WERI-Rb-1 (cell line): ENCODE data around the gene SLC7A5.

Experiments used
- DNase-seq: peaks from one replicate; pipeline ENCODE4 v3.0.0-alpha.2; 2020
- H3K27ac ChIP-seq: fragments of 250-450 bp; sonication (Bioruptor Pico); 2 replicates; pipeline ENCODE4 v1.5.1; 2020; ENCODE audit warnings: mild to moderate bottlenecking, moderate library complexity
- H3K27me3 ChIP-seq: fragments of 250-450 bp; sonication (Bioruptor Pico); 2 replicates; pipeline ENCODE4 v1.5.1; 2021; ENCODE audit warnings: mild to moderate bottlenecking, low read depth, moderate library complexity; ENCODE audit not compliant: insufficient read depth, severe bottlenecking
- H3K36me3 ChIP-seq: fragments of 250-450 bp; sonication (Bioruptor Pico); 2 replicates; pipeline ENCODE4 v1.5.1; 2020; ENCODE audit warnings: mild to moderate bottlenecking, moderate library complexity
- H3K4me3 ChIP-seq: 2 replicates; pipeline ENCODE4 v1.5.1; 2011; ENCODE audit warnings: low read depth, mild to moderate bottlenecking, control low read depth, low read length
- H3K9me3 ChIP-seq: fragments of 250-450 bp; sonication (Bioruptor Pico); 2 replicates; pipeline ENCODE4 v1.5.1; 2021; ENCODE audit warnings: mild to moderate bottlenecking, moderate library complexity; ENCODE audit not compliant: severe bottlenecking
- CTCF ChIP-seq: IDR thresholded peaks from 2 replicates; pipeline ENCODE4 v1.5.1; 2011; ENCODE audit warnings: low read depth, mild to moderate bottlenecking, control low read depth, inconsistent platforms, low read length

The SLC7A5 gene

GRCh38 chr16:87824016-87824990, 45.0 kb downstream of the SLC7A5 start:
- no peaks in the 10 kb centered on the region for H3K36me3 ChIP-seq
- no peak for TF ChIP-seq CTCF
- no peak overlapping the region for H3K4me3 ChIP-seq
- no peaks in the 10 kb centered on the region for H3K27me3 ChIP-seq
- H3K9me3 ChIP-seq, result no peaks in the 10 kb centered on the region
- H3K27ac ChIP-seq, result peak overlapping the region; percentile 91
- peak; percentile 28 for DNase-seq

GRCh38 chr16:87823181-87823929, 46.0 kb downstream of the SLC7A5 start:
- Histone ChIP-seq H3K27me3 (no peaks in the 10 kb centered on the region), H3K36me3 (no peaks in the 10 kb centered on the region), H3K4me3 (peak overlapping the region; percentile 15; the same call in 1 of the 2 replicates), H3K9me3 (no peaks in the 10 kb centered on the region), H3K27ac (peak overlapping the region; percentile 91)
- no peak for TF ChIP-seq CTCF
- peak; percentile 49 for DNase-seq

GRCh38 chr16:87822108-87822970, 47.0 kb downstream of the SLC7A5 start:
- Histone ChIP-seq H3K9me3 (no peaks in the 10 kb centered on the region), H3K27me3 (no peaks in the 10 kb centered on the region), H3K27ac (peak overlapping the region; percentile 91), H3K4me3 (peak overlapping the region; percentile 37), H3K36me3 (no peaks in the 10 kb centered on the region)
- peak; percentile 90 for DNase-seq
- TF ChIP-seq CTCF, result no peak

- H3K9me3 ChIP-seq, result no peaks in the 10 kb centered on the region
- TF ChIP-seq CTCF, result no peak
- no peaks in the 10 kb centered on the region for H3K27me3 ChIP-seq
- no peak for DNase-seq
- peak overlapping the region; percentile 91 for H3K27ac ChIP-seq
- H3K36me3 ChIP-seq, result no peaks in the 10 kb centered on the region
- peak overlapping the region; percentile 37 for H3K4me3 ChIP-seq
Measured at GRCh38 chr16:87821376-87822107, 47.8 kb downstream of the SLC7A5 start.

GRCh38 chr16:87819983-87820382, 49.3 kb downstream of the SLC7A5 start:
- H3K27ac ChIP-seq, result no peak overlapping the region
- no peak overlapping the region for H3K4me3 ChIP-seq
- no peaks in the 10 kb centered on the region for H3K9me3 ChIP-seq
- TF ChIP-seq CTCF, result no peak
- no peak for DNase-seq
- H3K27me3 ChIP-seq, result no peaks in the 10 kb centered on the region
- H3K36me3 ChIP-seq, result no peaks in the 10 kb centered on the region
